ENCODE measurements around the gene UBE2E2.

The UBE2E2 gene

DNA sequence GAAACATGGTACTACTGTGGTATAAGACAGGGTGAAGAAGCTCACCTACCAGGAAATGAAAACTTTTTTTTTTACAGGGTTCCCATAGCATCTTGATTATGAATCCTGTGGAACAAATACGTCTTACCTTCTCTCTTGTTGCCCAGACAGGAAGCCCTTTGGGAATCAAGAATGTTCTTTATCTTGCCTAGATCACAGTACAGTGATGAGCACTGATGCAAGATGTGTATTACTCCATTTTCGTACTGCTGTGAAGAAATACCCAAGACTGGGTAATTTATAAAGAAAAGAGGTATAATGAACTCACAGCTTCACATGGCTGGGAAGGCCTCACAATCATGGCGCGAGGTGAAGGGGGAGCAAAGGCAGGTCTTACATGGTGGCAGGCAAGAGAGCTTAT, 281.3 kb downstream of the UBE2E2 start:
- Histone ChIP-seq H3K4me1 (ENCODE audit: control insufficient read depth, insufficient read depth, low read length) (peaks cover 3% of the 10 kb centered on the region), H3K27ac (ENCODE audit: extremely low read depth, low read depth, low read length) (no peak overlapping the region), H3K36me3 (ENCODE audit: control insufficient read depth in 2 of 2, insufficient read depth in 1 of 2, low read length in 2 of 2) (no peaks in the 10 kb centered on the region), H3K4me3 (ENCODE audit: low read depth, low read length) (no peak overlapping the region), H3K9me3 (ENCODE audit: control insufficient read depth, insufficient read depth, low read depth, low read length) (no peaks in the 10 kb centered on the region)
- CTCF ChIA-PET, result no interaction called here
- POLR2A ChIA-PET, result no interaction called here
- no peak for TF ChIP-seq ZNF747 (tag by site-specific recombination; IDR thresholded peaks at IDR 0.05)
- no peak for TF ChIP-seq ZNF112 (tag by site-specific recombination; IDR thresholded peaks at IDR 0.05)
- TF ChIP-seq TRIM28 (IDR thresholded peaks at IDR 0.05; ENCODE audit: borderline replicate concordance, low read length), result no peak
- TF ChIP-seq GLIS2 (tag by site-specific recombination; IDR thresholded peaks at IDR 0.05), result no peak
- no peak for TF ChIP-seq ZNF768 (tag by site-specific recombination; IDR thresholded peaks at IDR 0.05)
- no peak for TF ChIP-seq ZNF211 (tag by site-specific recombination; IDR thresholded peaks at IDR 0.05; ENCODE audit: low read depth)
- TF ChIP-seq ZNF169 (tag by site-specific recombination; IDR thresholded peaks at IDR 0.05), result no peak
- TF ChIP-seq, protein P1, sequence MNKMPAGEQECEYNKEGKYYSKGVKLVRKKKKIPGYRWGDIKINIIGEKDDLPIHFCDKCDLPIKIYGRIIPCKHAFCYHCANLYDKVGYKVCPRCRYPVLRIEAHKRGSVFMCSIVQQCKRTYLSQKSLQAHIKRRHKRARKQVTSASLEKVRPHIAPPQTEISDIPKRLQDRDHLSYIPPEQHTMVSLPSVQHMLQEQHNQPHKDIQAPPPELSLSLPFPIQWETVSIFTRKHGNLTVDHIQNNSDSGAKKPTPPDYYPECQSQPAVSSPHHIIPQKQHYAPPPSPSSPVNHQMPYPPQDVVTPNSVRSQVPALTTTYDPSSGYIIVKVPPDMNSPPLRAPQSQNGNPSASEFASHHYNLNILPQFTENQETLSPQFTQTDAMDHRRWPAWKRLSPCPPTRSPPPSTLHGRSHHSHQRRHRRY (tag by site-specific recombination; IDR thresholded peaks at IDR 0.05), result no peak
- TF ChIP-seq, protein P2, sequence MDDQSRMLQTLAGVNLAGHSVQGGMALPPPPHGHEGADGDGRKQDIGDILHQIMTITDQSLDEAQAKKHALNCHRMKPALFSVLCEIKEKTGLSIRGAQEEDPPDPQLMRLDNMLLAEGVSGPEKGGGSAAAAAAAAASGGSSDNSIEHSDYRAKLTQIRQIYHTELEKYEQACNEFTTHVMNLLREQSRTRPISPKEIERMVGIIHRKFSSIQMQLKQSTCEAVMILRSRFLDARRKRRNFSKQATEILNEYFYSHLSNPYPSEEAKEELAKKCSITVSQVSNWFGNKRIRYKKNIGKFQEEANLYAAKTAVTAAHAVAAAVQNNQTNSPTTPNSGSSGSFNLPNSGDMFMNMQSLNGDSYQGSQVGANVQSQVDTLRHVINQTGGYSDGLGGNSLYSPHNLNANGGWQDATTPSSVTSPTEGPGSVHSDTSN (CRISPR knock-in tag; IDR thresholded peaks at IDR 0.05), result no peak
- TF ChIP-seq ZFP3 (tag by site-specific recombination; IDR thresholded peaks at IDR 0.05; ENCODE audit: low read depth), result no peak
- TF ChIP-seq, protein P3, sequence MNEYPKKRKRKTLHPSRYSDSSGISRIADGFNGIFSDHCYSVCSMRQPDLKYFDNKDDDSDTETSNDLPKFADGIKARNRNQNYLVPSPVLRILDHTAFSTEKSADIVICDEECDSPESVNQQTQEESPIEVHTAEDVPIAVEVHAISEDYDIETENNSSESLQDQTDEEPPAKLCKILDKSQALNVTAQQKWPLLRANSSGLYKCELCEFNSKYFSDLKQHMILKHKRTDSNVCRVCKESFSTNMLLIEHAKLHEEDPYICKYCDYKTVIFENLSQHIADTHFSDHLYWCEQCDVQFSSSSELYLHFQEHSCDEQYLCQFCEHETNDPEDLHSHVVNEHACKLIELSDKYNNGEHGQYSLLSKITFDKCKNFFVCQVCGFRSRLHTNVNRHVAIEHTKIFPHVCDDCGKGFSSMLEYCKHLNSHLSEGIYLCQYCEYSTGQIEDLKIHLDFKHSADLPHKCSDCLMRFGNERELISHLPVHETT (tag by site-specific recombination; IDR thresholded peaks at IDR 0.05), result no peak
- TF ChIP-seq ZNF558 (tag by site-specific recombination; IDR thresholded peaks at IDR 0.05), result no peak
- no peak for TF ChIP-seq ZNF777 (tag by site-specific recombination; IDR thresholded peaks at IDR 0.05; ENCODE audit: borderline replicate concordance)

DNA sequence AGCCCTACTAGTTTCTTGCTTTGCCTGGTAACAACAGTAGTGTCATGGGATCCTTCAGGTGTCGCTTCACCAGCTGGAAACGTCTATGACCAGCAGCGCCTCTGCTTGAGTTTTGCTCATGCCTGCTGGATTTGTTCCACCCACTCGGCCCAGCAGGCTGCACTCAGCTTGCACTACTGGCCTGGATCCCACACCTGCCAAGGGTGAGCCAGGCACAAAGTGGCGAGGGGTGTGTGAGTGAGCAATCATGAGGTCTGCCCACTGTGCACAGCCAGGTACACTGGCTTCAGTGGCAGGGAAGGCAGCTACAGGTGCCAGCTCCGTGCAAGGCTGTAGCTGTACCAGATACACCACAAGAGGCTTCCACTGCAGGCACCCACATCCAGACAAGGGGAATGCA, 282.8 kb downstream of the UBE2E2 start:
- Histone ChIP-seq H3K27ac (ENCODE audit: extremely low read depth, low read depth, low read length) (no peak overlapping the region), H3K9me3 (ENCODE audit: control insufficient read depth, insufficient read depth, low read depth, low read length) (no peaks in the 10 kb centered on the region), H3K4me1 (ENCODE audit: control insufficient read depth, insufficient read depth, low read length) (peaks cover 6% of the 10 kb centered on the region), H3K36me3 (ENCODE audit: control insufficient read depth in 2 of 2, insufficient read depth in 1 of 2, low read length in 2 of 2) (no peaks in the 10 kb centered on the region), H3K4me3 (ENCODE audit: low read depth, low read length) (no peak overlapping the region)
- ChIA-PET CTCF (no interaction called here), POLR2A (no interaction called here)
- TF ChIP-seq ZBTB20 (tag by site-specific recombination; IDR thresholded peaks at IDR 0.05) (no peak), ZNF624 (tag by site-specific recombination; IDR thresholded peaks at IDR 0.05) (no peak), ZNF157 (tag by site-specific recombination; IDR thresholded peaks at IDR 0.05) (no peak), ZNF510 (tag by site-specific recombination; IDR thresholded peaks at IDR 0.05; ENCODE audit: insufficient replicate concordance) (no peak), ZNF473 (tag by site-specific recombination; IDR thresholded peaks at IDR 0.05) (no peak)
- TF ChIP-seq, protein P4, sequence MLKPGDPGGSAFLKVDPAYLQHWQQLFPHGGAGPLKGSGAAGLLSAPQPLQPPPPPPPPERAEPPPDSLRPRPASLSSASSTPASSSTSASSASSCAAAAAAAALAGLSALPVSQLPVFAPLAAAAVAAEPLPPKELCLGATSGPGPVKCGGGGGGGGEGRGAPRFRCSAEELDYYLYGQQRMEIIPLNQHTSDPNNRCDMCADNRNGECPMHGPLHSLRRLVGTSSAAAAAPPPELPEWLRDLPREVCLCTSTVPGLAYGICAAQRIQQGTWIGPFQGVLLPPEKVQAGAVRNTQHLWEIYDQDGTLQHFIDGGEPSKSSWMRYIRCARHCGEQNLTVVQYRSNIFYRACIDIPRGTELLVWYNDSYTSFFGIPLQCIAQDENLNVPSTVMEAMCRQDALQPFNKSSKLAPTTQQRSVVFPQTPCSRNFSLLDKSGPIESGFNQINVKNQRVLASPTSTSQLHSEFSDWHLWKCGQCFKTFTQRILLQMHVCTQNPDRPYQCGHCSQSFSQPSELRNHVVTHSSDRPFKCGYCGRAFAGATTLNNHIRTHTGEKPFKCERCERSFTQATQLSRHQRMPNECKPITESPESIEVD (tag by site-specific recombination; IDR thresholded peaks at IDR 0.05), result no peak

Data from HEK293 (cell line).